OCI-LY3 (cell line): ENCODE results near the gene CRELD2.

Experiments
- H2AFZ ChIP-seq: fragments of 200-600, 300-600 bp; shearing (Covaris generic); 2 replicates; pipeline ENCODE4 v1.6.0; 2014; ENCODE audit warnings: antibody characterized with exemption, low read depth, low read length
- H3K27ac ChIP-seq: fragments of 200-600, 300-600 bp; sonication (generic); 2 replicates; pipeline ENCODE4 v1.5.1; 2014; ENCODE audit warnings: mild to moderate bottlenecking, low read length, moderate library complexity, mixed read lengths
- H3K27me3 ChIP-seq: fragments of 200-600, 300-600 bp; sonication (generic); 2 replicates; pipeline ENCODE4 v1.6.1; 2014; ENCODE audit warnings: low read depth, low read length, mixed read lengths
- H3K36me3 ChIP-seq: fragments of 200-600, 300-600 bp; sonication (generic); replicated peaks from 2 replicates; pipeline ENCODE3; 2014; ENCODE audit warnings: low read depth, low read length, mixed read lengths
- H3K4me1 ChIP-seq: fragments of 300-600, 200-600 bp; sonication (generic); 2 replicates; pipeline ENCODE4 v1.6.1; 2014; ENCODE audit warnings: low read length, mixed read lengths
- H3K4me2 ChIP-seq: fragments of 200-600, 300-600 bp; sonication (generic); 2 replicates; pipeline ENCODE4 v1.6.1; 2014; ENCODE audit warnings: low read length, mixed read lengths
- H3K4me3 ChIP-seq: fragments of 300-600, 200-600 bp; sonication (generic); 2 replicates; pipeline ENCODE4 v1.5.1; 2014; ENCODE audit warnings: antibody characterized with exemption, mild to moderate bottlenecking, low read length, moderate library complexity
- H3K79me2 ChIP-seq: fragments of 300-600, 200-600 bp; shearing (Covaris generic); 2 replicates; pipeline ENCODE4 v1.6.1; 2014; ENCODE audit warnings: mild to moderate bottlenecking, low read length, mixed read lengths
- H3K9ac ChIP-seq: fragments of 300-600, 200-600 bp; shearing (Covaris generic); 2 replicates; pipeline ENCODE4 v1.6.0; 2014; ENCODE audit warnings: mild to moderate bottlenecking, low read length, moderate library complexity
- H3K9me3 ChIP-seq: fragments of 200-600, 300-600 bp; shearing (Covaris generic); 2 replicates; pipeline ENCODE4 v1.6.1; 2014; ENCODE audit warnings: low read length, mixed read lengths; ENCODE audit not compliant: insufficient read depth
- H4K20me1 ChIP-seq: fragments of 200-600, 300-600 bp; sonication (generic); 2 replicates; pipeline ENCODE4 v1.6.1; 2016; ENCODE audit warnings: low read length, mixed read lengths; ENCODE audit not compliant: insufficient read depth
- EZH2phosphoT487 ChIP-seq: fragments of 200-600 bp; shearing (Covaris generic); IDR thresholded peaks from 2 replicates; pipeline ENCODE4 v1.6.1; 2018; ENCODE audit warnings: antibody characterized with exemption, mixed run types, low read depth
- TF ChIP-seq, protein P1 (sequence below): fragments of 200-600, 300-600 bp; sonication (generic); IDR thresholded peaks from 2 replicates; pipeline ENCODE4 v1.5.1; 2014; ENCODE audit warnings: antibody characterized with exemption, low read length, low read depth

Gene CRELD2

DNA sequence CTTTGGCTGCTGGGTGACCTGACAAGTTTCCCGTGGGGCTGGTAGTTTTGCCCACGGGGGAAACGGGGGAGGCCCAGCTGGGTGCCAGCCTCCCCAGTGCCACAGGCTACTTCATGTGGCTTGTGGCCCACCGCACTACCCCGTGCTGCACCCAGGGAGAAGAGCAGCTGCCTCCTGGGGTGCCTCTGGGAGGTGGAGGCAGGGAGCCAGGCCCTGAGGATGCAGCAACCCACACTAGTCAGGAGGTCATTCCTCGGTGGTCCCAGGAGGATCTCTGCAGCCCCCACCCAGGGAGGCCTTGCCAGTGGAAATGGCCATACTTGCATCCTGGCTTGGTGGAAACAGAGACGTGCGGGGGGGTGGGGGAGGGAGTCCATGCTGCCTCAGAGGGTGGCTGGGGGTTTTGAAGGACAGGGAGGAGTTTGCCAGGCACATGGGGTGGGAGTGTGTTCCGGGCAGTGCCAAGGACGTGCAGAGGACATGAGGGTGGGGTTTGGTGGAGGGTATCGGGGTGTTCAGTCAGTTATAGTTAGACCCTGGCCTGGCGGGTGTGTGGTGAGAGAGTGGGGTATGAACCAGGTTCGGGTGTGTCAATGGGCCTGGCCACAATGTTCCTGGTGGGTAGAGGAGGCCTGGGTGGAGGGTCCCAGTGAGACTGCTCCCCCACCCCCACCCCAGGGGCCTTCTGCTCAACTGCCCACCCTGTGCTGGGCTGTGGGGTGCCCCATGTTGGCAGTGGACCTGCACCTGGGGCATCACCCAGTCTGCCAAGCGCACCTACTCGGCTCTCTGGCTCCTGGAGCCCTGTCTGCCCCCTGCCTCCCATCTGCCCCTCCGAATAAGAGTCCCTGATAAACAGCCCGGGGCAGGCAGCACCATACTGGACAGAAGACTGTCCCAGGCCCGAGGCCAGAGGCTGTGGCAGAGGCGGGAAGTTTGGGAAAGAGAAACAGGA is 46.0 kb downstream of the CRELD2 start:
- Histone ChIP-seq H3K4me1 (peaks cover 31% of the 10 kb centered on the region), H3K27ac (no peak overlapping the region), H2AFZ (no peak overlapping the region), H3K4me2 (no peak overlapping the region), H3K27me3 (no peaks in the 10 kb centered on the region), H3K4me3 (no peak overlapping the region), H3K9me3 (no peaks in the 10 kb centered on the region), H3K9ac (no peak overlapping the region), H3K36me3 (peaks cover 27% of the 10 kb centered on the region), H3K79me2 (peaks cover 40% of the 10 kb centered on the region), H4K20me1 (peaks cover 41% of the 10 kb centered on the region)
- TF ChIP-seq, protein P1, sequence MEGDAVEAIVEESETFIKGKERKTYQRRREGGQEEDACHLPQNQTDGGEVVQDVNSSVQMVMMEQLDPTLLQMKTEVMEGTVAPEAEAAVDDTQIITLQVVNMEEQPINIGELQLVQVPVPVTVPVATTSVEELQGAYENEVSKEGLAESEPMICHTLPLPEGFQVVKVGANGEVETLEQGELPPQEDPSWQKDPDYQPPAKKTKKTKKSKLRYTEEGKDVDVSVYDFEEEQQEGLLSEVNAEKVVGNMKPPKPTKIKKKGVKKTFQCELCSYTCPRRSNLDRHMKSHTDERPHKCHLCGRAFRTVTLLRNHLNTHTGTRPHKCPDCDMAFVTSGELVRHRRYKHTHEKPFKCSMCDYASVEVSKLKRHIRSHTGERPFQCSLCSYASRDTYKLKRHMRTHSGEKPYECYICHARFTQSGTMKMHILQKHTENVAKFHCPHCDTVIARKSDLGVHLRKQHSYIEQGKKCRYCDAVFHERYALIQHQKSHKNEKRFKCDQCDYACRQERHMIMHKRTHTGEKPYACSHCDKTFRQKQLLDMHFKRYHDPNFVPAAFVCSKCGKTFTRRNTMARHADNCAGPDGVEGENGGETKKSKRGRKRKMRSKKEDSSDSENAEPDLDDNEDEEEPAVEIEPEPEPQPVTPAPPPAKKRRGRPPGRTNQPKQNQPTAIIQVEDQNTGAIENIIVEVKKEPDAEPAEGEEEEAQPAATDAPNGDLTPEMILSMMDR = no peak
- no peak for TF ChIP-seq EZH2phosphoT487

DNA sequence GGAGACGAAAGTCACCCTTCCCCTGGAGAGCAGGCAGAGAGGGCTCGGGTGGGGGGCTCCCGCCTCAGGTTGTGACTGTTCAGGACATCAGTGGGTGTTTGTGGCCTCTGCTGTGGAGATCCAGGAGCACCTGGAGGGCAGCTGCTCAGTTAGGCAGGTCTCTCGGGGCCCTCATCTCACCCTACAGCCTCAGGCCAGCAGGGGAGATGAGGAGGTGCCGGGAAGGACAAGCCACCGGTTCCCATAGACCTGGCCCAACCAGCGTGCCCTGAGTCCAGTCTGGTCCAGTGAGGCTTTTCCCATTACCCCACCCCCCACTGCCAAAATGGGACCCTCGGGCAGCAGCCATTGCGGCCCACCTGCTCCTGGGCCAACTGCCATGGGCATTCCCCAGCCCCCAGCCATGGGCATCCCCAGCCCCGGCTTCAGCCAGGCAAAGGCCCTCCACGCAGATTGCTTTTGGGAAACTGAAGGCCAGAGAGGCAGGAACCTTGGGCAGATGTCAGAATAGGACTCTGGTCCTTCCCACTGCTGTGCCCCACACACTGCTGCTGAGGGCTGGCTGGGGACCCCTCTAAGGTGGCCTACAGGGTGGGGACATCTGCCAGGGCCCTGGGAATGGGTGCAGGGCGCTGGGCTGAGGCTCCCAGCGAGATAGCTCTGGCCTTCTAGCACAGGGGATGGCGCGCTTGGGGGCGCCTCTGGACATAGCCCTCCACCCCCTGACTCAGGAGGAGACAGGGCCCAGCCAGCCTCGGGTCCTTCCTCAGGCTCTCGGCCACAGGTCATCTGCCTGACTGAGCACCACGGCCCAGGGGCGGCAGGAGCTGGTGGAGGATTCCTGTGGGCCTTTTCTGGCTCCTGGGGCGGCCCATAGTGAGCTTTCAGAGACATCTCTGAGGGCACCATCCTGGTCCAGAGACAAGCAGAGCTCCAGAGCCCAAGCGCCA is 46.9 kb downstream of the CRELD2 start:
- Histone ChIP-seq H3K9ac (no peak overlapping the region), H3K4me2 (no peak overlapping the region), H3K4me1 (peaks cover 33% of the 10 kb centered on the region), H3K4me3 (no peak overlapping the region), H2AFZ (no peak overlapping the region), H3K36me3 (peaks cover 27% of the 10 kb centered on the region), H3K27ac (no peak overlapping the region), H3K9me3 (no peaks in the 10 kb centered on the region), H3K79me2 (peaks cover 35% of the 10 kb centered on the region), H3K27me3 (no peaks in the 10 kb centered on the region), H4K20me1 (peaks cover 41% of the 10 kb centered on the region)
- TF ChIP-seq EZH2phosphoT487 = no peak
- TF ChIP-seq, protein P1 = no peak

DNA sequence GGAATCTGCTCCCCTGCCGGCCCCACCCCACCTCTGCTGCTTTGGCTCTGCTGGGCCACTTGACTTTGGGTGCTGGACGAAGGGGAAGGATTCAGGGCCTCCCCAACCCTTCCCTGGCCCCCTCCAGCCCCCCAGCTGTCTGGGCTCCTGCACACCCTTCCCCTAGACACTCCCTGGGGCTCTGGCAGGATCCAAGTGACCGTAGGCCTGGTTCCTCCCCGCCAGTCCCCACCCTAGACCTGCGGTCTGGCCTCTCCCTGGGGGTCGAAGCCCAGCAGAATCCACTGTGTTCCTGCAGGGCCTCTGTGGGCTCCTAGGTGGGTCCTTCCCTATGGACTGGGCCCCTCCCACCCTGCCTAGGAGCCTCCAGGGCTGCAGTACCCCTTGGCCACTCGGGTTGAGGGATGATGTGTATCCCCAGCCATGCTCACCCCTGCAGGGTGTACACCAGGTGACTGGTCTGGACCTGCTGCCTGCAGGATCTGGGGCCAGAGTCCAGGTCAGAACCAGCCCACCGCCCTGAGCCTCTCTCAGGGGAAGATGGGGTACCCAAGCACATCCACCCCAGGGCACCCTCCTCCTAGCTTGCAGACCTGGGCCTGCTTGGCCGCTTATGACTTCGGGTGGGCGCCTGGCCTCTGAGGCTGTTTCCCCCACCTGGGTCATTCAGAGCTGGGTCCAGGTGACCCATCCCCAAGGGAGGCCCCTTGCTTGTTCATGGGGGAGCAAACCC is 47.8 kb downstream of the CRELD2 start:
- Histone ChIP-seq H3K27ac (no peak overlapping the region), H2AFZ (no peak overlapping the region), H3K4me2 (no peak overlapping the region), H3K36me3 (peaks cover 27% of the 10 kb centered on the region), H3K9me3 (no peaks in the 10 kb centered on the region), H4K20me1 (peaks cover 41% of the 10 kb centered on the region), H3K27me3 (no peaks in the 10 kb centered on the region), H3K4me3 (no peak overlapping the region), H3K9ac (no peak overlapping the region), H3K79me2 (peaks cover 29% of the 10 kb centered on the region), H3K4me1 (peaks cover 36% of the 10 kb centered on the region)
- TF ChIP-seq, protein P1 = no peak
- no peak for TF ChIP-seq EZH2phosphoT487
